Activated naive CD8-positive, alpha-beta T cell treated with anti-CD3 and anti-CD28 coated beads, Interleukin-2, amount 10 ng/mL, durations not matched to agents 7 days and 5 days (primary cell): ENCODE data around the gene CYB5R2. TPM values are rescaled to one million over a fixed set of nuclear protein-coding genes. Genes with fewer than 3 reads are reported as not detected.
A peak's percentile ranks its signal among the peaks of the same experiment; 100 is the strongest.
"Not testable (repeated sequence)": the region's sequence is repeated elsewhere in the genome, so short reads cannot be mapped to it uniquely, and the experiment has no call there.

Experiments
- ATAC-seq: fragments of 150-1000 bp; cut with Tn5 transposase; one replicate; pipeline ENCODE4 v1.10.0; 2021; ENCODE audit warnings: low read depth, moderate library complexity
- POLR2A ChIA-PET: fragments of 350-600 bp; sonication (Branson Sonifier 250); formaldehyde crosslinking; loops from one replicate; lab custom pipeline; 2021; ENCODE audit warnings: antibody characterized with exemption; lab: Charles Lee
- DNase-seq: peaks from one replicate; pipeline ENCODE4 v3.0.0; 2021
- H3K27ac Mint-ChIP-seq: one replicate; pipeline ENCODE4 v1.8.0; 2022; ENCODE audit warnings: mild to moderate bottlenecking, mixed read lengths
- H3K27me3 Mint-ChIP-seq: one replicate; pipeline ENCODE4 v1.8.0; 2022; ENCODE audit warnings: mild to moderate bottlenecking, moderate library complexity, mixed read lengths
- H3K36me3 Mint-ChIP-seq: one replicate; pipeline ENCODE4 v1.8.0; 2021; ENCODE audit warnings: mild to moderate bottlenecking, mixed read lengths
- H3K4me1 Mint-ChIP-seq: one replicate; pipeline ENCODE4 v1.8.0; 2021; ENCODE audit warnings: mixed read lengths
- H3K4me3 Mint-ChIP-seq: one replicate; pipeline ENCODE4 v1.8.0; 2022; ENCODE audit warnings: mild to moderate bottlenecking, moderate library complexity, mixed read lengths
- H3K9me3 Mint-ChIP-seq: one replicate; pipeline ENCODE4 v1.8.0; 2021; ENCODE audit warnings: mixed read lengths
- total RNA-seq, 2 experiments: library from RNA; stranded (reverse); gene quantifications; one replicate each; pipeline ENCODE4 v1.2.3, GENCODE V29; 2021

CYB5R2 gene
- total RNA-seq, 2 experiments from 2014 or later: 1.4 to 1.6 TPM

DNA sequence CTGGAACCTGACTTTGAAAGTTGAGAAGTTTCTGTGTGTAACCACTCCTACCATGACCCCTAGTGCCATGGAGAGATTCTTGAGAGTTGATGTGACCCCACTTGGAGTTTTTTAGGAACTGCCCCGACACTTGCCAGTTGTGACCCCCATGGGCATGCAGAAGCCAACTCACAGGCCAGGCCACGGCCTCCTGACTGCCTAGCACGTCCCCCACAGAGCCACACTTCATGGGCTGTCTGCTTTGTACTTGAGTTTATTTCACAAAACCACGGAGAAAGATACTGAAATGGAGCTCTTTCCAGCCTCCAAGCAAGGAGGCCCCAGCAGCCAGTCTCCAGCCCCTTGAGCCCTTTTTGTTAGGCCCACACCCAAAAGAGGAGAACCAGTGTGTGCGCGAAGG is 8.4 kb downstream of the CYB5R2 start:
- no peaks in the 10 kb centered on the region for H3K9me3 Mint-ChIP-seq
- no peak for DNase-seq
- H3K36me3 Mint-ChIP-seq: peaks cover 2% of the 10 kb centered on the region
- no peak for ATAC-seq
- no peak overlapping the region for H3K27ac Mint-ChIP-seq
- no peaks in the 10 kb centered on the region for H3K27me3 Mint-ChIP-seq
- H3K4me3 Mint-ChIP-seq: no peak overlapping the region
- POLR2A ChIA-PET: no interaction called here
- peaks cover 5% of the 10 kb centered on the region for H3K4me1 Mint-ChIP-seq

DNA sequence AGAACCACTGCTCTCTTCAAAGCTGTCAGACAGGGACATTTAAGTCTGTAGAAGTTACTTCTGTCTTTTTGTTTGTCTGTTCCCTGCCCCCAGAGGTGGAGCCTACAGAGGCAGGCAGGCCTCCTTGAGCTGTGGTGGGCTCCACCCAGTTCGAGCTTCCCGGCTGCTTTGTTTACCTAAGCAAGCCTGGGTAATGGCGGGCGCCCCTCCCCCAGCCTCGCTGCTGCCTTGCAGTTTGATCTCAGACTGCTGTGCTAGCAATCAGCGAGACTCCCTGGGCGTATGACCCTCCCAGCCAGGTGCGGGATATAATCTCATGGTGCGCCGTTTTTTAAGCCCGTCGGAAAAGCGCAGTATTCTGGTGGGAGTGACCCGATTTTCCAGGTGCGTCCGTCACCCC is 9.8 kb downstream of the CYB5R2 start:
- DNase-seq, H3K4me3 Mint-ChIP-seq, H3K27me3 Mint-ChIP-seq, H3K4me1 Mint-ChIP-seq, H3K36me3 Mint-ChIP-seq, H3K27ac Mint-ChIP-seq, H3K9me3 Mint-ChIP-seq, POLR2A ChIA-PET, ATAC-seq: not testable (repeated sequence)

DNA sequence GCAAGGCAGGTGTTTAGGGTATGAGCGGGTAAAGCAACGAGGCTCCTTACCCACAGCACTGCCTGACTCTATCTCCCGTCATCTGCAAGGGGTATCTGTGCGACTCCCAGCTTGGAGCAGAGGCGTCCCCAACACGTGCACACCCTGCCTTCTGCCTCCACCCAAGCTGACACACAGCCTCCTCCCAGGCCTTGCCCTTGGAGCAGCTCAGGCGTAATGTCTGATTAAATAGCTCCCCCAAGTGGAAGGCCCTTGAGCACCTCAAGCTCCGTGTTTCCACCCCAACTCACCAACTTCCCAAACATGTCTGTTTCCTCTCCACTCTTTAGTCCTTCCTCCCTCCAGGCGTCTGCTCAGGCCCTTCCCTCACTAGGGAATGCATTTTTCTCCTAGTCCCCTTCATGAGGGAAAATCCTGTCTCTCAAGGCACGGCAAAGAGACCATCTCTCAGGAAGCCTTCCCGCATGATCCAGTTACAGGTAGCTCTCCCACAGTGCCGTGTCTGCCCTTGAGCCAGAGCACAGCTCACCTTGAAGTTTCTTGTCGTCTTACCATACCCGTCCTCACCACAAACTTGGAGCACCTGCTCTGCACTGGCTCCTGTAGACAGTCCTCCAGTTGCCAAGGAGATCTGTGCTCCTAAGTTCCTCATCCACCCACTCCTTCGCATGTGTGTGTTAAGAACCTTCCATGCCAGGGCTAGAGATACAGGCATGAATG is 15.8 kb downstream of the CYB5R2 start:
- Mint-ChIP-seq H3K36me3 (no peaks in the 10 kb centered on the region), H3K4me1 (no peaks in the 10 kb centered on the region), H3K4me3 (no peak overlapping the region), H3K9me3 (no peaks in the 10 kb centered on the region), H3K27me3 (no peaks in the 10 kb centered on the region), H3K27ac (no peak overlapping the region)
- POLR2A ChIA-PET: interaction anchor here (1.0 kb wide), 1 partner anchor 144 kb away, joined by 5 read pairs; the partner anchor contains the start of gene PPFIBP2
- no peak for DNase-seq
- peak; percentile 52 for ATAC-seq

DNA sequence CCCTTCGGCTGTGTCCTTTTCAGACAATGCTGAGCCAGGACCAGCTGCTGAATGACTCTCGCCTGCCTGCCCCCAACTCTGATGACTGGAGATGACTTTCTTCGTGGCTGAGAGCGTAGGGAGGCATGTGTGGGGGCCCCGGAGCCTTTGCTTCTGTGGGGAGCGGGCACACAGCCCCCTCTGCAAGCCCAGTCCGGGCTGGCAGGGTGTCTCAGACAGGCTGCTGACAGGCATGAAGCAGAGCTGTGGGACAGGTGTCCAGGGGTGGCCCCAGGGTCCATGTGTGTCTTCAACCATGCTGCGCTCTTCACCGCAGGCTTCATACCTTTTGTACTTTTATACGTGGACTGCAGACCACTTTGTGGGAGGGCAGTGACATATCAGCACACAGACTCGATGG is 16.6 kb downstream of the CYB5R2 start:
- no peak overlapping the region for H3K4me3 Mint-ChIP-seq
- peaks cover 3% of the 10 kb centered on the region for H3K36me3 Mint-ChIP-seq
- H3K27me3 Mint-ChIP-seq: no peaks in the 10 kb centered on the region
- no peaks in the 10 kb centered on the region for H3K9me3 Mint-ChIP-seq
- ATAC-seq (no peak), DNase-seq (no peak)
- POLR2A ChIA-PET: interaction anchor here (1.0 kb wide), 1 partner anchor 144 kb away, joined by 5 read pairs; the partner anchor contains the start of gene PPFIBP2
- no peak overlapping the region for H3K27ac Mint-ChIP-seq
- H3K4me1 Mint-ChIP-seq: no peaks in the 10 kb centered on the region

DNA sequence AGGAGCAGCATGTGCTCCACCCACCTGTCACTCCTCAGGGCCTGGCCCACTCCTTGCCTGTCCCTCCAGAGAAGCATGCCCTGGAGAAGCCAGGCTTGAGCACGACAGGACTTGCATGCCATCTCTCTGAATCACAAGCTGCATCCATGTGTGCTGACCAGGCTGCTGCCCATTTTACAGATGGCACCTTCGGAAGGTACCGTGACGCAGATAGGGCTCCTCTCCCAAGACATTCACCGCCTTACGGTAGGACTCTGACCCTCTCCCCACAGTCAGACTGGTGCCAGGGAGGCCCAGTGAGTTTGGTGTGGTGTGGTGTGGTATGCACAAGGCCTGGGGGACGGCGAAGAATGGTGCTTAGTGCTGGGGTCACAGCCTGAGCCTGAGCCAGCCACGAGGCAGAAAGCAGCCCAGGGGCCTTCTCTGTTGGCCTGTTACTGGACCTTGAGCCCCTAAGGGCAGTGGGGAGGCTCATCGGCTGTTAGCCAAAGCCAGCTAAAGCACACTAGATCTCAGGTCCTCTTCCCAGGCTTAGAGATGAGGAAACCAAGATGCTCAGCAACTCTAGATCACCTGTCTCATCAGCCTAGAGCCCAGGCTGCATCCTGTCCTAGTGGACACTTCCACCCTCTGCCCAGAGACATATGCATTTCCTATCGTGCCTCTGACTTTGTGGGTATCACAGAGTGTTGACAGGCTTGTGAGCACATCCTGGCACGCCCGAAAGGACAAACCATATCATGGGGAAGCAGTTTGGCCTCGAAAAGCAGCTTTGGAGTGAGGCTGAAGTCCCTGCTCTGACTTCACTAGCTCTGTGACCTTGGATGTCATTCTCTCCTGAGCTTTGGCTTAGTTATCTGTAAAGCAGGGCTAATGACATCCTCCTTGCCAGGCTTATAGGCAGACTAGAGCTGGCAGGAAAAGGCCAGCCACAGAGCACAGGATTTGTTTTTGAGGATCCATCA is 17.8 kb downstream of the CYB5R2 start:
- Mint-ChIP-seq H3K4me3 (no peak overlapping the region), H3K27ac (no peak overlapping the region), H3K27me3 (no peaks in the 10 kb centered on the region), H3K36me3 (peaks cover 3% of the 10 kb centered on the region), H3K9me3 (no peaks in the 10 kb centered on the region), H3K4me1 (peaks cover 1% of the 10 kb centered on the region)
- no peak for ATAC-seq
- no peak for DNase-seq
- POLR2A ChIA-PET: no interaction called here

DNA sequence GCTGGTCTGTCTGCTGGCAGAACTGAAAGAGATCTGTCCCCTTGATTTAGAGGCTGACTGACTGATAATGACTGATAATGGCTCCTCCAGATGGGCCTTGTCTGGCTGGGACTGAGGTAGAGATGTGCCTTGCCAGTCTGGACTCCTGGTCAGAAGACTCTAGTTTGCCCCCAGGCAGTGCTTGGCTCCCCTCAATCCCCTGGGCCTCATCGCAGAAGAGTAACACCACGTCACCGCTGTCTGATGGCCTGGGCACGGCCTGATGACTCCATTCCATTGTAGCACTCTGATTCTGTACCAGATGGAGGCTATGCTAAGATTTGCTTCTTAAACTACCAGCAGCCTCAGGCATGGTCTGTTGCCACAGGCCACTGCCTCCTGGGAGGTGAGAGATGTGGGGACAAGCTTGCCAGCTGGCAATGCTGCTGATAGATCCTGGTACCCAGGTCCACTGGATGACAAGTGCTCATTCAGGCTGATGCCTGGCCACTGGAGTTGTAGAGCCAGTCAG is 19.1 kb downstream of the CYB5R2 start:
- no peak overlapping the region for H3K27ac Mint-ChIP-seq
- no peak for ATAC-seq

DNA sequence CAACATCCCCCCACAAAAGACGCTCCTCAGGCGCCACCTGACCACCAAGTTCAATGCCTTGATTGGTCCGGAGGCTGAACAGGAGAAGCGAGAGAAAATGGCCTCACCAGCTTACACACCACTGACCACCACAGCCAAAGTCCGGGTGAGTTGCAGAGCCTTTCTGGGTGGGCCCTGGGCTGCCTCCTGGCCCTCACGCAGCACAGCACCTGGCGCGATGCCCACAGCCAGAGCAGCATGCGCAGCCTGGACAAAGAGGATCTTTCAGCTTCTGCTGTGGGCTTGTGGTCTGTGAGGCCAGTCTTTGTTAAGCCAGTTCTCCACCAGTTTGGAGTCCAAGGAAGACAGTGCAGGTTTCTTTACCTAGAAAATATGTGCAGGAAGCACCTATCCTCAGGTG is 21.6 kb downstream of the CYB5R2 start:
- no peaks in the 10 kb centered on the region for H3K27me3 Mint-ChIP-seq
- DNase-seq: no peak
- H3K36me3 Mint-ChIP-seq: peaks cover 11% of the 10 kb centered on the region
- no peaks in the 10 kb centered on the region for H3K9me3 Mint-ChIP-seq
- POLR2A ChIA-PET: no interaction called here
- no peak overlapping the region for H3K4me3 Mint-ChIP-seq
- no peak for ATAC-seq
- H3K4me1 Mint-ChIP-seq: peaks cover 1% of the 10 kb centered on the region
- no peak overlapping the region for H3K27ac Mint-ChIP-seq

More for the DNA sequence above, 19.1 kb downstream of the CYB5R2 start:
- Mint-ChIP-seq H3K4me1 (peaks cover 1% of the 10 kb centered on the region), H3K4me3 (no peak overlapping the region), H3K36me3 (peaks cover 9% of the 10 kb centered on the region), H3K27me3 (no peaks in the 10 kb centered on the region), H3K9me3 (no peaks in the 10 kb centered on the region)
- POLR2A ChIA-PET: no interaction called here
- DNase-seq: no peak

DNA sequence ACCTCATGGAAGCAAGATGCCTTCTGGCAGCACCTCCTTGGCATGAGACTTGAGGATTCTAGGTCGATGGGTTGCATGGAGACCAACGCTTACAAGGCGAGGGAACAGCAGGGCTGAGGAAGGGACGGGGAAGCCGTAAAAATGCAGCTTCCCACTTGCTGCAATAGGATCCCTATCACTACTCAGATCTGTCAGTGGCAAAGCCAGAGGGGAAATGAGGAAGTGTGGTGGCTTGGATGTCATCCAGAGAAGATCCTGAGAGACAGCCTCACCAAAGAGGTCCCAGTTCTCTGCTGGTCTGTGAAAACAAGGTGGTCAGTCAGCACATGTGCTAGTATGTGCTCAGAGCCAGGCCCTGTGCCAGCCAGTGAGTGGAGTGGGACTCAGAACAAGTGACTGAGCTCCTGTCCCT is 22.2 kb downstream of the CYB5R2 start:
- Mint-ChIP-seq H3K36me3 (peaks cover 11% of the 10 kb centered on the region), H3K4me1 (peaks cover 1% of the 10 kb centered on the region)

DNA sequence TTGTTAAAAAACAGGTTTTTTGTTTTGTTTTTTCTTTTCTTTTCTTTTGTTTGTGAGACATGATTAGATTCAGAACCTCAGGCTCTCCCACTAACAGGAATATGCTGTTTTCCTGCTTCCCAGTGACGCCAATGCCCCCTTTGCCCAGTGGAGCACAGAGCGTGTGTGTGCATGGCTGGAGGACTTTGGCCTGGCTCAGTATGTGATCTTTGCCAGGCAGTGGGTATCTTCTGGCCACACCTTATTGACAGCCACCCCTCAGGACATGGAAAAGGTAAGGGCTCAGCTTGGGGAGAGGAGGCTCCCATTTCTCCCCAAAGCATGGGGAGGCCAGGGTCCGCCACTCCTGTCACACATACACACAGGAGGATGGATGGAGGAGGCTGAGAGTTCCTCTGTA is 25.0 kb downstream of the CYB5R2 start:
- Mint-ChIP-seq H3K4me1 (peaks cover 1% of the 10 kb centered on the region), H3K27me3 (no peaks in the 10 kb centered on the region), H3K36me3 (peaks cover 13% of the 10 kb centered on the region), H3K27ac (no peak overlapping the region), H3K4me3 (no peak overlapping the region), H3K9me3 (no peaks in the 10 kb centered on the region)
- POLR2A ChIA-PET: no interaction called here
- DNase-seq (no peak), ATAC-seq (no peak)

More for the DNA sequence above, 22.2 kb downstream of the CYB5R2 start:
- no peak for ATAC-seq
- POLR2A ChIA-PET: no interaction called here
- Mint-ChIP-seq H3K4me3 (no peak overlapping the region), H3K9me3 (no peaks in the 10 kb centered on the region), H3K27ac (no peak overlapping the region), H3K27me3 (no peaks in the 10 kb centered on the region)
- no peak for DNase-seq

DNA sequence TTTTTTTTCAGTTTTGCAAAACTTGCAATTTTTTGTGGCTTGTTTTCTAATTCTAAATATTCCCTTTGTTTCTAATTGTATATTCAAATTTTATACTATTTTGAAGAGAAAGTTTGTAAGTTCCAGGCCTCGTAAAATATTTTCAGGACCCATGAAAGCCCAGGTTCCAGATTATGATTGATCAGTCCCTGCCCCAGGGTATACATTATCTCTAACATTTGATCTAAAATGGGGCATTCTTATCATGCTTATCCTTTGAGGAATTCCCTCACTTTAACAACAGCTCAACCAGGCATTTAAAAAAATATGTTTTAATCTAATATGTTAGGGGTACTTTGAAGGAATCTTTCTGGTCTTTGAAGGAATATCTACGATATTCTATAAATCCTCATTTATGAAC is 26.4 kb downstream of the CYB5R2 start:
- no peaks in the 10 kb centered on the region for H3K9me3 Mint-ChIP-seq
- H3K27me3 Mint-ChIP-seq: no peaks in the 10 kb centered on the region
- DNase-seq (no peak), ATAC-seq (no peak)
- peaks cover 10% of the 10 kb centered on the region for H3K36me3 Mint-ChIP-seq
- no peak overlapping the region for H3K4me3 Mint-ChIP-seq
- POLR2A ChIA-PET: no interaction called here
- peaks cover 1% of the 10 kb centered on the region for H3K4me1 Mint-ChIP-seq
- H3K27ac Mint-ChIP-seq: no peak overlapping the region

DNA sequence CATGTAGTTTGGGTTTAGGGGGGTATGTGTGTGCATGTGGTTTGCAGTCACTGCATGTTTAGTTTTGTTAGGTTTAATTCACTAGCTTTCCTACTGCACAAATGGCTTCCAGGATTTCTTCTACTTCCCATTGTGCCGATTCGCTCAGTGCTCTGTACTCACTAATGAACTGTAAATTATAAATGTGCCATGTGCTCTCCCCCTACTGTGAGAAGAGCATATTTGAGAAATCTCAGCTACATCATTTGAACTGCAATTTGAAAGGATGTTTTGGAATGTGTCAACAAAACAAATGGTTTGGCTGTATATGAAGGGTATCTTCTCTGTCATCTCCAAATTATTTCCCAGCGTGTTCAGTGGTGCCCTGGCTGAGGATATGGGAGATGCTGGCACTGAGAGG is 28.1 kb downstream of the CYB5R2 start:
- no peak for ATAC-seq
- no peak for DNase-seq
- no peaks in the 10 kb centered on the region for H3K27me3 Mint-ChIP-seq
- H3K9me3 Mint-ChIP-seq: no peaks in the 10 kb centered on the region
- POLR2A ChIA-PET: no interaction called here
- H3K36me3 Mint-ChIP-seq: peaks cover 11% of the 10 kb centered on the region
- no peaks in the 10 kb centered on the region for H3K4me1 Mint-ChIP-seq
- H3K4me3 Mint-ChIP-seq: no peak overlapping the region
- H3K27ac Mint-ChIP-seq: no peak overlapping the region

DNA sequence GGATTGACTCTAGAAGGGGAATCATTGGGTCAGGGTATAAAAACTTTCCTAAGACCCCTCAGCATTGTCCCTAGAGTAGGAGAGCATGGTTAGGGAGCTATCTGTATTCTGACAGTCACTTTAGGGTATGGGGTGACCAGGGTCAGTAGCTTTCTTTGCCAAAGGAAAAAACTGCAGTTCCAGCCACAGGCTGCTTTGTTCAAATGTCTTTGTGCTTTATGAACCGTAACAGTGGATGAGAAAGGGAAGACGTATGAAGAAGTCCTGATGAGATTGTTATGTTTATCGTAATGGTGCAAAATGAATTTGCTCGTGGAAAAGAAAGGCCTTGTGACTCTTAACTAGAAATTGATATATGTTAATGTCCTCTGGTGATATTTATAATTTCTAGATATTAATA is 30.0 kb downstream of the CYB5R2 start:
- no peak for ATAC-seq
- H3K4me1 Mint-ChIP-seq: peaks cover 1% of the 10 kb centered on the region

DNA sequence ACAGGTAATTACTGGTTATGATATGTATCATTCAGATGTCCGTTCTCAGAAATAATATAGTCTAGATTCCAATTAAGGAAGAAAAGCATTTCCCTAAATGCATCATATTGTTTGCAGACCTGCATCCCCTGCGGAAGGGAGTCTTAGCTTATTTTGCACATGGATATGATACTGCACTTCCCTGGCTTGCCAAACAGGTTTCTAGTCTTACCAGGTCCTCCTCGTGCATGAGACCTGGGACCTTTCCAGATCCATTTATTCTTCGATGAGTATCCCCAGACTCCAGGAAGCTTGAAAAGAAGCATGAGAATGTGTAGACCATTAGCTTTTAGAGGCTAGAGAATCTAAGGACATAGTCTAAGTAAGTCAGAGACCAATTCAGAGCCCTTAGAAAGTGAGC is 30.6 kb downstream of the CYB5R2 start:
- DNase-seq (no peak), ATAC-seq (no peak)
- Mint-ChIP-seq H3K36me3 (peaks cover 4% of the 10 kb centered on the region), H3K9me3 (no peaks in the 10 kb centered on the region), H3K4me3 (no peak overlapping the region), H3K27ac (no peak overlapping the region), H3K27me3 (no peaks in the 10 kb centered on the region), H3K4me1 (peaks cover 1% of the 10 kb centered on the region)
- POLR2A ChIA-PET: no interaction called here

More for the DNA sequence above, 30.0 kb downstream of the CYB5R2 start:
- no peaks in the 10 kb centered on the region for H3K27me3 Mint-ChIP-seq
- H3K36me3 Mint-ChIP-seq: peaks cover 4% of the 10 kb centered on the region
- H3K27ac Mint-ChIP-seq: no peak overlapping the region
- no peaks in the 10 kb centered on the region for H3K9me3 Mint-ChIP-seq
- POLR2A ChIA-PET: no interaction called here
- H3K4me3 Mint-ChIP-seq: no peak overlapping the region
- DNase-seq: no peak
